Measurements from ENCODE around the gene MAMDC2.
"Not testable (repeated sequence)": the region's sequence is repeated elsewhere in the genome, so short reads cannot be mapped to it uniquely, and the experiment has no call there.

MAMDC2 gene

GRCh38 chr9:70038171-70038621 is 5.5 kb upstream of the MAMDC2 start:
- not testable (repeated sequence) for DNase-seq (ENCODE audit: low spot score)

- no peak for DNase-seq (ENCODE audit: low spot score)
Observed at GRCh38 chr9:70040376-70040903, 3.2 kb upstream of the MAMDC2 start.

GRCh38 chr9:70042461-70043215 is 1.0 kb upstream of the MAMDC2 start:
- no peak for DNase-seq (ENCODE audit: low spot score)

GRCh38 chr9:70043285-70043684 is 363 bp upstream of the MAMDC2 start:
- peak; percentile 54 for DNase-seq (ENCODE audit: low spot score)

GRCh38 chr9:70044490-70045307 is 1.1 kb downstream of the MAMDC2 start:
- DNase-seq (ENCODE audit: low spot score): peak; percentile 57

- no peak for DNase-seq (ENCODE audit: low spot score)
Observed at GRCh38 chr9:70045452-70045851, 1.8 kb downstream of the MAMDC2 start.

GRCh38 chr9:70046274-70047070 is 2.8 kb downstream of the MAMDC2 start:
- DNase-seq (ENCODE audit: low spot score): no peak

- DNase-seq (ENCODE audit: low spot score): no peak
Observed at GRCh38 chr9:70049236-70049635, 5.6 kb downstream of the MAMDC2 start.

- DNase-seq (ENCODE audit: low spot score): no peak
Observed at GRCh38 chr9:70049672-70050271, 6.1 kb downstream of the MAMDC2 start.

GRCh38 chr9:70052768-70053167 is 9.1 kb downstream of the MAMDC2 start:
- no peak for DNase-seq (ENCODE audit: low spot score)

GRCh38 chr9:70053864-70054263 is 10.2 kb downstream of the MAMDC2 start:
- no peak for DNase-seq (ENCODE audit: low spot score)

- DNase-seq (ENCODE audit: low spot score): no peak
Observed at GRCh38 chr9:70054521-70054920, 10.9 kb downstream of the MAMDC2 start.

GRCh38 chr9:70055406-70056210 is 12.0 kb downstream of the MAMDC2 start:
- no peak for DNase-seq (ENCODE audit: low spot score)

- DNase-seq (ENCODE audit: low spot score): no peak
Observed at GRCh38 chr9:70056211-70056944, 12.7 kb downstream of the MAMDC2 start.

GRCh38 chr9:70058569-70059116 is 15.0 kb downstream of the MAMDC2 start:
- DNase-seq (ENCODE audit: low spot score): no peak

- no peak for DNase-seq (ENCODE audit: low spot score)
Observed at GRCh38 chr9:70060148-70060882, 16.7 kb downstream of the MAMDC2 start.

- no peak for DNase-seq (ENCODE audit: low spot score)
Observed at GRCh38 chr9:70060883-70061507, 17.3 kb downstream of the MAMDC2 start.

GRCh38 chr9:70061776-70062175 is 18.1 kb downstream of the MAMDC2 start:
- DNase-seq (ENCODE audit: low spot score): no peak

GRCh38 chr9:70064496-70064895 is 20.8 kb downstream of the MAMDC2 start:
- DNase-seq (ENCODE audit: low spot score): no peak

Measured in ecto neural progenitor cell (in vitro differentiated cells).